Measurements from ENCODE around the gene CCR2.
"Not testable (repeated sequence)": the region's sequence is repeated elsewhere in the genome, so short reads cannot be mapped to it uniquely, and the experiment has no call there.

Gene CCR2

GRCh38 chr3:46383951-46384330 lies 30.0 kb downstream of the CCR2 start:
- ATAC-seq: no peak
- no peak for TF ChIP-seq ESRRG (CRISPR knock-in tag; IDR thresholded peaks at IDR 0.05)
- TF ChIP-seq ZFP30 (CRISPR knock-in tag; IDR thresholded peaks at IDR 0.05): no peak
- no peak for TF ChIP-seq RARB (CRISPR knock-in tag; IDR thresholded peaks at IDR 0.05)
- no peak for TF ChIP-seq BACH2 (CRISPR knock-in tag; IDR thresholded peaks at IDR 0.05; ENCODE audit: borderline replicate concordance)
- TF ChIP-seq ZFP3 (CRISPR knock-in tag; IDR thresholded peaks at IDR 0.05): no peak
- no peak for TF ChIP-seq OSR1 (CRISPR knock-in tag; IDR thresholded peaks at IDR 0.05)
- no peak for TF ChIP-seq ZNF565 (CRISPR knock-in tag; conservative IDR thresholded peaks at IDR 0.05; ENCODE audit: low read depth)
- no peak for TF ChIP-seq PPARA (CRISPR knock-in tag; IDR thresholded peaks at IDR 0.05; ENCODE audit: borderline replicate concordance)
- no peak for TF ChIP-seq ZNF8 (CRISPR knock-in tag; IDR thresholded peaks at IDR 0.05)

GRCh38 chr3:46386205-46386604 lies 32.3 kb downstream of the CCR2 start:
- no peak for ATAC-seq
- TF ChIP-seq ARNTL (CRISPR knock-in tag; IDR thresholded peaks at IDR 0.05; ENCODE audit: borderline replicate concordance, low read depth): no peak
- no peak for TF ChIP-seq TSHZ2 (CRISPR knock-in tag; IDR thresholded peaks at IDR 0.05)
- no peak for TF ChIP-seq RARB (CRISPR knock-in tag; IDR thresholded peaks at IDR 0.05)
- TF ChIP-seq TCF4 (CRISPR knock-in tag; IDR thresholded peaks at IDR 0.05; ENCODE audit: borderline replicate concordance): no peak

- not testable (repeated sequence) for ATAC-seq
Observed at GRCh38 chr3:46388847-46389246, 34.9 kb downstream of the CCR2 start.

GRCh38 chr3:46389306-46389705 lies 35.4 kb downstream of the CCR2 start:
- ATAC-seq: no peak
- TF ChIP-seq ZFP3 (CRISPR knock-in tag; IDR thresholded peaks at IDR 0.05) (no peak), ZNF70 (CRISPR knock-in tag; IDR thresholded peaks at IDR 0.05) (no peak), ESRRG (CRISPR knock-in tag; IDR thresholded peaks at IDR 0.05) (no peak), ZNF8 (CRISPR knock-in tag; IDR thresholded peaks at IDR 0.05) (no peak), ISL1 (CRISPR knock-in tag; IDR thresholded peaks at IDR 0.05) (no peak), ZNF565 (CRISPR knock-in tag; conservative IDR thresholded peaks at IDR 0.05; ENCODE audit: low read depth) (no peak), TSHZ2 (CRISPR knock-in tag; IDR thresholded peaks at IDR 0.05) (no peak), RARB (CRISPR knock-in tag; IDR thresholded peaks at IDR 0.05) (no peak), BACH2 (CRISPR knock-in tag; IDR thresholded peaks at IDR 0.05; ENCODE audit: borderline replicate concordance) (no peak), ARNTL (CRISPR knock-in tag; IDR thresholded peaks at IDR 0.05; ENCODE audit: borderline replicate concordance, low read depth) (no peak), POU6F1 (CRISPR knock-in tag; IDR thresholded peaks at IDR 0.05; ENCODE audit: borderline replicate concordance, low read depth) (no peak), PPARA (CRISPR knock-in tag; IDR thresholded peaks at IDR 0.05; ENCODE audit: borderline replicate concordance) (no peak)

GRCh38 chr3:46391526-46391925 lies 37.6 kb downstream of the CCR2 start:
- ATAC-seq: not testable (repeated sequence)

GRCh38 chr3:46393011-46393410 lies 39.1 kb downstream of the CCR2 start:
- no peak for ATAC-seq
- TF ChIP-seq RARB (CRISPR knock-in tag; IDR thresholded peaks at IDR 0.05) (no peak), TOX (CRISPR knock-in tag; IDR thresholded peaks at IDR 0.05; ENCODE audit: borderline replicate concordance) (no peak), ISL1 (CRISPR knock-in tag; IDR thresholded peaks at IDR 0.05) (no peak), CSDC2 (CRISPR knock-in tag; IDR thresholded peaks at IDR 0.05) (no peak), ZFP30 (CRISPR knock-in tag; IDR thresholded peaks at IDR 0.05) (no peak)
